GM19395 (cell line): ENCODE data around the gene FZD4.
A peak's percentile ranks its signal among the peaks of the same experiment; 100 is the strongest.
"Not testable (repeated sequence)": the region's sequence is repeated elsewhere in the genome, so short reads cannot be mapped to it uniquely, and the experiment has no call there.

Experiments
- ATAC-seq: cut with Tn5 transposase; IDR thresholded peaks from one replicate; pipeline ENCODE4 v1.9.1; 2021; ENCODE audit warnings: mild to moderate bottlenecking, moderate library complexity; ENCODE audit not compliant: unreplicated experiment

The FZD4 gene

GRCh38 chr11:86955361-86956120 is at the start of gene FZD4:
TSS of gene FZD4 (minus strand) at chr11:86955395. CDS start at chr11:86955085, 310 bp downstream.
- peak; percentile 87 for ATAC-seq

GRCh38 chr11:87004281-87004680 is 49.1 kb upstream of the FZD4 start:
- not testable (repeated sequence) for ATAC-seq

GRCh38 chr11:87002918-87003317 is 47.7 kb upstream of the FZD4 start:
- ATAC-seq = no peak

GRCh38 chr11:86999859-87000753 is 44.9 kb upstream of the FZD4 start:
- ATAC-seq = no peak

GRCh38 chr11:86999388-86999787 is 44.2 kb upstream of the FZD4 start:
- no peak for ATAC-seq

- ATAC-seq = no peak
These were observed 41.9 kb upstream of the FZD4 start for GRCh38 chr11:86996953-86997570.

- no peak for ATAC-seq
These were observed 37.8 kb upstream of the FZD4 start for GRCh38 chr11:86993031-86993430.

GRCh38 chr11:86992340-86992739 is 37.1 kb upstream of the FZD4 start:
- ATAC-seq = not testable (repeated sequence)

- ATAC-seq = no peak
These were observed 36.1 kb upstream of the FZD4 start for GRCh38 chr11:86991341-86991740.

GRCh38 chr11:86990515-86990914 is 35.3 kb upstream of the FZD4 start:
- ATAC-seq = no peak

GRCh38 chr11:86990031-86990430 is 34.8 kb upstream of the FZD4 start:
- no peak for ATAC-seq

- no peak for ATAC-seq
These were observed 33.2 kb upstream of the FZD4 start for GRCh38 chr11:86988351-86988881.

- ATAC-seq = no peak
These were observed 32.5 kb upstream of the FZD4 start for GRCh38 chr11:86987679-86988078.

- ATAC-seq = no peak
These were observed 29.5 kb upstream of the FZD4 start for GRCh38 chr11:86984701-86985100.

GRCh38 chr11:86983021-86983488 is 27.9 kb upstream of the FZD4 start:
- ATAC-seq = no peak

- no peak for ATAC-seq
These were observed 26.8 kb upstream of the FZD4 start for GRCh38 chr11:86981777-86982540.

- no peak for ATAC-seq
These were observed 25.0 kb upstream of the FZD4 start for GRCh38 chr11:86980086-86980796.

- peak; percentile 84 for ATAC-seq
These were observed 23.8 kb upstream of the FZD4 start for GRCh38 chr11:86978756-86979608.

GRCh38 chr11:86978247-86978646 is 23.1 kb upstream of the FZD4 start:
- ATAC-seq = no peak
